Measurements from ENCODE around the gene ATP6V0B.

The ATP6V0B gene

GRCh38 chr1:44002165-44002564 lies 27.4 kb downstream of the ATP6V0B start:
- Histone ChIP-seq H3K36me3 (ENCODE audit: control insufficient read depth, insufficient read depth, low read length) (no peaks in the 10 kb centered on the region), H3K4me1 (ENCODE audit: control insufficient read depth, insufficient read depth, low read length, poor library complexity, severe bottlenecking) (no peaks in the 10 kb centered on the region)
- no peak for DNase-seq

GRCh38 chr1:44002606-44003157 lies 27.9 kb downstream of the ATP6V0B start:
- no peak for DNase-seq
- Histone ChIP-seq H3K36me3 (ENCODE audit: control insufficient read depth, insufficient read depth, low read length) (no peaks in the 10 kb centered on the region), H3K4me1 (ENCODE audit: control insufficient read depth, insufficient read depth, low read length, poor library complexity, severe bottlenecking) (no peaks in the 10 kb centered on the region), H3K4me3 (ENCODE audit: insufficient read depth, low read depth, low read length, poor library complexity, severe bottlenecking) (no peak overlapping the region), H3K27me3 (replicated peaks; ENCODE audit: control insufficient read depth, insufficient read depth, low read length, poor library complexity, severe bottlenecking) (no peaks in the 10 kb centered on the region), H3K9me3 (ENCODE audit: control insufficient read depth, low read length) (no peaks in the 10 kb centered on the region), H3K27ac (ENCODE audit: insufficient read depth, low read length, poor library complexity, severe bottlenecking) (no peak overlapping the region)

More at GRCh38 chr1:44002165-44002564, 27.4 kb downstream of the ATP6V0B start:
- Histone ChIP-seq H3K9me3 (ENCODE audit: control insufficient read depth, low read length) (no peaks in the 10 kb centered on the region), H3K4me3 (ENCODE audit: insufficient read depth, low read depth, low read length, poor library complexity, severe bottlenecking) (no peak overlapping the region), H3K27me3 (replicated peaks; ENCODE audit: control insufficient read depth, insufficient read depth, low read length, poor library complexity, severe bottlenecking) (no peaks in the 10 kb centered on the region), H3K27ac (ENCODE audit: insufficient read depth, low read length, poor library complexity, severe bottlenecking) (no peak overlapping the region)

- no peak overlapping the region for H3K4me3 ChIP-seq (ENCODE audit: insufficient read depth, low read depth, low read length, poor library complexity, severe bottlenecking)
- no peaks in the 10 kb centered on the region for H3K4me1 ChIP-seq (ENCODE audit: control insufficient read depth, insufficient read depth, low read length, poor library complexity, severe bottlenecking)
- H3K27me3 ChIP-seq (replicated peaks; ENCODE audit: control insufficient read depth, insufficient read depth, low read length, poor library complexity, severe bottlenecking) = no peaks in the 10 kb centered on the region
- no peaks in the 10 kb centered on the region for H3K9me3 ChIP-seq (ENCODE audit: control insufficient read depth, low read length)
- H3K36me3 ChIP-seq (ENCODE audit: control insufficient read depth, insufficient read depth, low read length) = no peaks in the 10 kb centered on the region
- no peak for DNase-seq
- no peak overlapping the region for H3K27ac ChIP-seq (ENCODE audit: insufficient read depth, low read length, poor library complexity, severe bottlenecking)
These were observed 33.5 kb downstream of the ATP6V0B start for GRCh38 chr1:44008259-44008658.

- H3K4me1 ChIP-seq (ENCODE audit: control insufficient read depth, insufficient read depth, low read length, poor library complexity, severe bottlenecking) = no peaks in the 10 kb centered on the region
- H3K4me3 ChIP-seq (ENCODE audit: insufficient read depth, low read depth, low read length, poor library complexity, severe bottlenecking) = no peak overlapping the region
- no peak for DNase-seq
- no peaks in the 10 kb centered on the region for H3K9me3 ChIP-seq (ENCODE audit: control insufficient read depth, low read length)
- no peaks in the 10 kb centered on the region for H3K27me3 ChIP-seq (replicated peaks; ENCODE audit: control insufficient read depth, insufficient read depth, low read length, poor library complexity, severe bottlenecking)
- H3K36me3 ChIP-seq (ENCODE audit: control insufficient read depth, insufficient read depth, low read length) = no peaks in the 10 kb centered on the region
- no peak overlapping the region for H3K27ac ChIP-seq (ENCODE audit: insufficient read depth, low read length, poor library complexity, severe bottlenecking)
These were observed 36.2 kb downstream of the ATP6V0B start for GRCh38 chr1:44010935-44011471.

GRCh38 chr1:44012404-44012803 lies 37.6 kb downstream of the ATP6V0B start:
- H3K4me1 ChIP-seq (ENCODE audit: control insufficient read depth, insufficient read depth, low read length, poor library complexity, severe bottlenecking) = no peaks in the 10 kb centered on the region
- H3K9me3 ChIP-seq (ENCODE audit: control insufficient read depth, low read length) = no peaks in the 10 kb centered on the region
- no peaks in the 10 kb centered on the region for H3K36me3 ChIP-seq (ENCODE audit: control insufficient read depth, insufficient read depth, low read length)
- no peak for DNase-seq
- no peak overlapping the region for H3K27ac ChIP-seq (ENCODE audit: insufficient read depth, low read length, poor library complexity, severe bottlenecking)
- no peaks in the 10 kb centered on the region for H3K27me3 ChIP-seq (replicated peaks; ENCODE audit: control insufficient read depth, insufficient read depth, low read length, poor library complexity, severe bottlenecking)
- no peak overlapping the region for H3K4me3 ChIP-seq (ENCODE audit: insufficient read depth, low read depth, low read length, poor library complexity, severe bottlenecking)

- Histone ChIP-seq H3K36me3 (ENCODE audit: control insufficient read depth, insufficient read depth, low read length) (no peaks in the 10 kb centered on the region), H3K4me3 (ENCODE audit: insufficient read depth, low read depth, low read length, poor library complexity, severe bottlenecking) (no peak overlapping the region), H3K4me1 (ENCODE audit: control insufficient read depth, insufficient read depth, low read length, poor library complexity, severe bottlenecking) (no peaks in the 10 kb centered on the region)
These were observed 38.3 kb downstream of the ATP6V0B start for GRCh38 chr1:44012941-44013609.

GRCh38 chr1:44013949-44014348 lies 39.2 kb downstream of the ATP6V0B start:
- Histone ChIP-seq H3K27me3 (replicated peaks; ENCODE audit: control insufficient read depth, insufficient read depth, low read length, poor library complexity, severe bottlenecking) (no peaks in the 10 kb centered on the region), H3K27ac (ENCODE audit: insufficient read depth, low read length, poor library complexity, severe bottlenecking) (no peak overlapping the region), H3K9me3 (ENCODE audit: control insufficient read depth, low read length) (no peaks in the 10 kb centered on the region), H3K4me1 (ENCODE audit: control insufficient read depth, insufficient read depth, low read length, poor library complexity, severe bottlenecking) (no peaks in the 10 kb centered on the region), H3K4me3 (ENCODE audit: insufficient read depth, low read depth, low read length, poor library complexity, severe bottlenecking) (no peak overlapping the region), H3K36me3 (ENCODE audit: control insufficient read depth, insufficient read depth, low read length) (no peaks in the 10 kb centered on the region)
- no peak for DNase-seq

More at GRCh38 chr1:44012941-44013609, 38.3 kb downstream of the ATP6V0B start:
- DNase-seq = no peak
- Histone ChIP-seq H3K9me3 (ENCODE audit: control insufficient read depth, low read length) (no peaks in the 10 kb centered on the region), H3K27me3 (replicated peaks; ENCODE audit: control insufficient read depth, insufficient read depth, low read length, poor library complexity, severe bottlenecking) (no peaks in the 10 kb centered on the region), H3K27ac (ENCODE audit: insufficient read depth, low read length, poor library complexity, severe bottlenecking) (no peak overlapping the region)

- Histone ChIP-seq H3K4me3 (ENCODE audit: insufficient read depth, low read depth, low read length, poor library complexity, severe bottlenecking) (no peak overlapping the region), H3K27me3 (replicated peaks; ENCODE audit: control insufficient read depth, insufficient read depth, low read length, poor library complexity, severe bottlenecking) (no peaks in the 10 kb centered on the region), H3K27ac (ENCODE audit: insufficient read depth, low read length, poor library complexity, severe bottlenecking) (no peak overlapping the region)
These were observed 39.8 kb downstream of the ATP6V0B start for GRCh38 chr1:44014365-44015104.

GRCh38 chr1:44015206-44015605 lies 40.4 kb downstream of the ATP6V0B start:
- H3K9me3 ChIP-seq (ENCODE audit: control insufficient read depth, low read length) = no peaks in the 10 kb centered on the region
- no peaks in the 10 kb centered on the region for H3K27me3 ChIP-seq (replicated peaks; ENCODE audit: control insufficient read depth, insufficient read depth, low read length, poor library complexity, severe bottlenecking)
- H3K27ac ChIP-seq (ENCODE audit: insufficient read depth, low read length, poor library complexity, severe bottlenecking) = no peak overlapping the region
- no peaks in the 10 kb centered on the region for H3K36me3 ChIP-seq (ENCODE audit: control insufficient read depth, insufficient read depth, low read length)
- no peaks in the 10 kb centered on the region for H3K4me1 ChIP-seq (ENCODE audit: control insufficient read depth, insufficient read depth, low read length, poor library complexity, severe bottlenecking)
- H3K4me3 ChIP-seq (ENCODE audit: insufficient read depth, low read depth, low read length, poor library complexity, severe bottlenecking) = no peak overlapping the region
- DNase-seq = no peak

More at GRCh38 chr1:44014365-44015104, 39.8 kb downstream of the ATP6V0B start:
- DNase-seq = no peak
- no peaks in the 10 kb centered on the region for H3K4me1 ChIP-seq (ENCODE audit: control insufficient read depth, insufficient read depth, low read length, poor library complexity, severe bottlenecking)
- H3K36me3 ChIP-seq (ENCODE audit: control insufficient read depth, insufficient read depth, low read length) = no peaks in the 10 kb centered on the region
- no peaks in the 10 kb centered on the region for H3K9me3 ChIP-seq (ENCODE audit: control insufficient read depth, low read length)
